22Rv1 (cell line): ENCODE data around the gene RYR2.

Experiments
- H3K27ac ChIP-seq: fragments of 450-650 bp; 2 replicates; pipeline ENCODE4 v1.5.1; 2017
- CTCF ChIP-seq: fragments of 450-650 bp; IDR thresholded peaks from 2 replicates; pipeline ENCODE4 v1.5.1; 2017; ENCODE audit warnings: mild to moderate bottlenecking
- ZFX ChIP-seq: fragments of 450-650 bp; IDR thresholded peaks from 2 replicates; pipeline ENCODE4 v1.6.1; 2017; ENCODE audit warnings: antibody characterized with exemption, borderline replicate concordance

The RYR2 gene

DNA sequence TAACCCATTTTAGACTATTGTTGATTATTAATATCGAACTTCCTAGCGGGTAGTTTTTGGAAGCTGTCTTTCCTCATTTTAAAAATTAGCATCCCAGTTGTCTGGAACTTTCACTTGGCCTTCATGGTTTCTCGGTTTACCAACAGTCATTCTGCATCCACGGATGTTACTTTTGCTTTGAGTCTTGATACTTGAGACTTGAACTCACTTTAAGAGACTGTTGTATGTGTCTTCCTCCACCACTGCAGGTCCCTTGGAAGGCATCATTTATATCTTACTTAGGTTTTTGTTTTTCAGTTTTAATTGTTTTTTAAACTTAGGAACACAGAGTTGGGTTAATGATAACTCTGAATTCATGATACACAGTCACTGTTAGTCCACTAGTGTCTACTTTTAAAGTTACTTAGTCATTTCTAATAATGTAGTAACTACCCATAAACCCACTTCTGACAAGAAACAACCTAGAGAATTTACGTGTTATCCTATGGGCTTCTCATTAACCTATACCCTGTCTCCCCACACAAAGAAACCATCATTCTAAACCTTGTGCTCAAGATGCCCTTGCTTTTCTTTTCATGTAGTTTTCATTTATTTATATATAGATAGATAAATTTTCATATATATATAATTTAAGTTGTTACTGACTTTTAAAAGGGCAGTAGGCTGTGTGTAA lies 696.1 kb downstream of the RYR2 start:
- no peak for TF ChIP-seq ZFX
- H3K27ac ChIP-seq, result no peak overlapping the region

- no peak overlapping the region for H3K27ac ChIP-seq
These were observed 698.9 kb downstream of the RYR2 start for GRCh38 chr1:237740846-237741245.

DNA sequence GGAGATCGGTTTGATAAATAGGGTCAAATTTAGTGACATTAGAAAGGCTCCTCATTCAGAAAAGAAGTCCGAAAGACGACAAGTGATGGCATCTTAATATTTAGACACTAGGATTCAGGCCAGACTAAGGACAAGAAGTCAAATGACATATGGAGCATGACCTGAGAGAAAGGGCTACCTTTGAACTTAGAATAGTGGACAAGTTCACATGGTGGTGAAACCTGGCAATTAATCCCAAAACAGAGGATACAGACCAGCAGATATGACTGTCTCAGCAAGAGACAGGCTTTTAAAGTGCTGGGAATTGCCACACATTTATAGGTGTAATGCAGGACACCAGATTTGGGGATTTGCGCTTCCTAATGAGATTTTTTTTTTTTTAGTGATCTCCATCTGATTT lies 703.6 kb downstream of the RYR2 start:
- no peak overlapping the region for H3K27ac ChIP-seq
- TF ChIP-seq CTCF (no peak), ZFX (no peak)

More at GRCh38 chr1:237740846-237741245, 698.9 kb downstream of the RYR2 start:
- TF ChIP-seq ZFX (no peak), CTCF (no peak)

GRCh38 chr1:237748171-237748960 lies 706.4 kb downstream of the RYR2 start:
- no peak overlapping the region for H3K27ac ChIP-seq
- no peak for TF ChIP-seq ZFX
- no peak for TF ChIP-seq CTCF

GRCh38 chr1:237749122-237749521 lies 707.1 kb downstream of the RYR2 start:
- no peak for TF ChIP-seq CTCF
- no peak for TF ChIP-seq ZFX
- no peak overlapping the region for H3K27ac ChIP-seq

DNA sequence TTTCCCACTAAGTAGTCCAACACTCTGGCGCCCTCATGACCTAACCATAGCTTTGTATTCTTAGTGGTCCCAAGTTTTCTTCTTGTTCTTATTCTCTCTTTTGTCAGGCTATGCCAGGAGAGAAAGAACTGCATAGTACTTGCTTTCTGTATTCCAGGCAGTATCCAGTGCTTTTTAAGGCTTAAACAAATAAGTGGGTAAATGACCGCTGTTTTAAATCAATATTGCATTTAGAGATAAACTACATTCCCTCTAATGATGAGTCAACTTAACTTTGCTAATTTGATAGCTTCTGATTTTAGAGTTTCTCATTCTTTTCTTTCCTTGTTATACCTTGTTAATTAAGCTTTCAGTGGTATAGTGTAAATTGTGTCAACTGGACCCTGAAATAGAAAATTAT lies 709.1 kb downstream of the RYR2 start:
- TF ChIP-seq ZFX, result no peak
- no peak for TF ChIP-seq CTCF
- H3K27ac ChIP-seq, result no peak overlapping the region

GRCh38 chr1:237754627-237755026 lies 712.6 kb downstream of the RYR2 start:
- H3K27ac ChIP-seq, result no peak overlapping the region
- no peak for TF ChIP-seq ZFX

- TF ChIP-seq ZFX, result no peak
- no peak for TF ChIP-seq CTCF
- H3K27ac ChIP-seq, result no peak overlapping the region
These were observed 714.5 kb downstream of the RYR2 start for GRCh38 chr1:237756304-237756967.
